GM23338 (cell line): ENCODE results near the gene ENDOU. TPM values are rescaled to one million over a fixed set of nuclear protein-coding genes. Genes with fewer than 3 reads are reported as not detected.

Source experiments
- ATAC-seq: fragments of 200-7000 bp; cut with Tn5 transposase; 3 replicates; pipeline ENCODE4 v1.9.1; 2020
- DNase-seq: peaks from one replicate; pipeline ENCODE4 v3.0.0-alpha.2; 2015; ENCODE audit warnings: low spot score
- H2AFZ ChIP-seq: fragments of 200-600 bp; sonication (generic); 2 replicates; pipeline ENCODE4 v1.8.0; 2016; ENCODE audit warnings: antibody characterized with exemption, mild to moderate bottlenecking, moderate library complexity
- H3F3A ChIP-seq: fragments of 200-600 bp; sonication (generic); replicated peaks from 2 replicates; pipeline ENCODE4 v1.8.0; 2017; ENCODE audit warnings: antibody characterized with exemption, mixed run types, low read depth
- H3K27ac ChIP-seq: fragments of 200-600 bp; sonication (generic); 2 replicates; pipeline ENCODE4 v1.6.1; 2016; ENCODE audit warnings: low read depth
- H3K27me3 ChIP-seq: fragments of 200-600 bp; sonication (generic); 2 replicates; pipeline ENCODE4 v1.8.0; 2016; ENCODE audit warnings: mild to moderate bottlenecking, mixed run types, moderate library complexity; ENCODE audit not compliant: insufficient read depth
- H3K36me3 ChIP-seq: fragments of 200-600 bp; sonication (generic); 2 replicates; pipeline ENCODE4 v1.8.0; 2016; ENCODE audit warnings: mild to moderate bottlenecking; ENCODE audit not compliant: insufficient read depth
- H3K4me1 ChIP-seq: fragments of 200-600 bp; sonication (generic); 2 replicates; pipeline ENCODE4 v1.8.0; 2016; ENCODE audit warnings: mild to moderate bottlenecking, moderate library complexity; ENCODE audit not compliant: insufficient read depth
- H3K4me2 ChIP-seq: fragments of 200-600 bp; sonication (generic); 2 replicates; pipeline ENCODE4 v1.7.1; 2017; ENCODE audit warnings: mixed run types
- H3K4me3 ChIP-seq: fragments of 200-600 bp; sonication (generic); 2 replicates; pipeline ENCODE4 v1.6.1; 2016; ENCODE audit warnings: mixed run types
- H3K79me2 ChIP-seq: fragments of 200-600 bp; sonication (generic); replicated peaks from 2 replicates; pipeline ENCODE4 v1.8.0; 2017; ENCODE audit warnings: mild to moderate bottlenecking; ENCODE audit not compliant: insufficient read depth
- H3K9me2 ChIP-seq: fragments of 200-600 bp; sonication (generic); 2 replicates; pipeline ENCODE4 v1.8.0; 2017; ENCODE audit not compliant: insufficient read depth
- H4K20me1 ChIP-seq: fragments of 200-600 bp; sonication (generic); replicated peaks from 2 replicates; pipeline ENCODE4 v1.8.0; 2017; ENCODE audit warnings: mild to moderate bottlenecking; ENCODE audit not compliant: insufficient read depth
- H3K27ac Mint-ChIP-seq: 2 replicates; pipeline ENCODE4 v1.8.0; 2020; ENCODE audit warnings: inconsistent platforms, mild to moderate bottlenecking, moderate library complexity, mixed read lengths
- H3K27me3 Mint-ChIP-seq: 3 replicates; pipeline ENCODE4 v1.8.0; 2022; ENCODE audit warnings: low read depth, mild to moderate bottlenecking, moderate library complexity, mixed read lengths, inconsistent platforms; ENCODE audit not compliant: insufficient read depth, poor library complexity
- H3K36me3 Mint-ChIP-seq: 3 replicates; pipeline ENCODE4 v1.8.0; 2021; ENCODE audit warnings: low read depth, mild to moderate bottlenecking, inconsistent platforms, moderate library complexity, mixed read lengths
- H3K4me1 Mint-ChIP-seq: 3 replicates; pipeline ENCODE4 v1.8.0; 2020; ENCODE audit warnings: mild to moderate bottlenecking, inconsistent platforms, mixed read lengths
- H3K4me3 Mint-ChIP-seq: 3 replicates; pipeline ENCODE4 v1.8.0; 2021; ENCODE audit warnings: moderate library complexity, mild to moderate bottlenecking, inconsistent platforms, mixed read lengths
- H3K9me3 Mint-ChIP-seq: 3 replicates; pipeline ENCODE4 v1.8.0; 2020; ENCODE audit warnings: moderate library complexity, mild to moderate bottlenecking, inconsistent platforms, mixed read lengths
- CTCF ChIP-seq, 2 experiments: fragments of 200-600 bp in 1 of 2; sonication (generic) in 1 of 2; conservative IDR thresholded peaks; 2 replicates each; pipeline versions ENCODE4 v1.5.1 to v1.6.1; 2016 to 2017; ENCODE audit warnings: antibody characterized with exemption in 2 of 2, low read depth in 2 of 2, mild to moderate bottlenecking in 2 of 2, moderate library complexity in 1 of 2
- ETS1 ChIP-seq: IDR thresholded peaks from 2 replicates; pipeline ENCODE4 v1.6.1; 2016; ENCODE audit warnings: antibody characterized with exemption
- EZH2 ChIP-seq: fragments of 200-600 bp; sonication (generic); IDR thresholded peaks from one replicate; pipeline ENCODE4 v1.8.0; 2017; ENCODE audit warnings: antibody characterized with exemption, mild to moderate bottlenecking, low read depth; ENCODE audit not compliant: unreplicated experiment
- JUNB ChIP-seq: IDR thresholded peaks from one replicate; pipeline ENCODE4 v1.6.1; 2016; ENCODE audit warnings: antibody characterized with exemption; ENCODE audit not compliant: unreplicated experiment
- POLR2AphosphoS5 ChIP-seq: IDR thresholded peaks from 2 replicates; pipeline ENCODE4 v1.6.1; 2016; ENCODE audit warnings: antibody characterized with exemption, low read depth
- STAT1 ChIP-seq: IDR thresholded peaks from one replicate; pipeline ENCODE4 v1.6.1; 2016; ENCODE audit warnings: antibody characterized with exemption; ENCODE audit not compliant: unreplicated experiment
- ZNF331 ChIP-seq: fragments of 250-450 bp; sonication (Bioruptor Pico); IDR thresholded peaks from 2 replicates; pipeline ENCODE4 v1.5.0; 2020; ENCODE audit warnings: low read depth, mild to moderate bottlenecking, moderate library complexity
- ZNF462 ChIP-seq: fragments of 250-450 bp; sonication (Bioruptor Pico); IDR thresholded peaks from 2 replicates; pipeline ENCODE4 v1.5.0; 2020; ENCODE audit warnings: mild to moderate bottlenecking, moderate library complexity
- polyA plus RNA-seq: library from polyadenylated mRNA; unstranded; fragments of >200 nt; fragmentation: Nextera tagmentation; extraction: Ambion mirVana; gene quantifications from 2 replicates; pipeline ENCODE4 v1.2.1, GENCODE V29; 2016
- total RNA-seq: library from RNA; depleted of rRNA; stranded (reverse); fragments of >200 nt; shearing (Covaris generic); gene quantifications from 2 replicates; pipeline ENCODE4 v1.2.3, GENCODE V29; 2014

The ENDOU gene
- total and polyA plus RNA-seq, 2 experiments from 2014 or later, result not detected

- TF ChIP-seq ZNF462 (CRISPR knock-in tag) (no peak), POLR2AphosphoS5 (no peak), EZH2 (no peak)
These were observed 41.4 kb upstream of the ENDOU start (continued) for GRCh38 chr12:47766502-47767215.

GRCh38 chr12:47763481-47764346 lies 38.4 kb upstream of the ENDOU start:
- H2AFZ ChIP-seq, result no peak overlapping the region
- H3K79me2 ChIP-seq, result no peaks in the 10 kb centered on the region
- H3K27ac ChIP-seq, result no peak overlapping the region
- Mint-ChIP-seq H3K27ac (no peak overlapping the region), H3K36me3 (peaks cover 7% of the 10 kb centered on the region; the same call in 1 of the 3 replicates), H3K4me3 (no peak overlapping the region), H3K4me1 (peaks cover 25% of the 10 kb centered on the region), H3K9me3 (no peaks in the 10 kb centered on the region), H3K27me3 (peaks cover 10% of the 10 kb centered on the region)
- DNase-seq (no peak), ATAC-seq (no peak)
- H3K9me2 ChIP-seq, result no peaks in the 10 kb centered on the region
- no peak overlapping the region for H3K4me3 ChIP-seq
- H3F3A ChIP-seq, result 0 out of 2 replicates have a peak, but pooled peaks cover 4% of the 10 kb centered on the region
- no peaks in the 10 kb centered on the region for H3K36me3 ChIP-seq
- H3K4me1 ChIP-seq, result peaks cover 20% of the 10 kb centered on the region
- H3K4me2 ChIP-seq, result no peak overlapping the region
- H4K20me1 ChIP-seq, result no peaks in the 10 kb centered on the region
- H3K27me3 ChIP-seq, result no peaks in the 10 kb centered on the region
- TF ChIP-seq CTCF (conservative IDR thresholded peaks at IDR 0.05; ENCODE audit: low read depth in 2 of 2) (no peak), EZH2 (no peak), ZNF331 (CRISPR knock-in tag) (no peak), ETS1 (no peak), JUNB (no peak), STAT1 (no peak)
